Measurements from ENCODE around the gene TLR6. TPM values are rescaled to one million over a fixed set of nuclear protein-coding genes. Genes with fewer than 3 reads are reported as not detected.

The TLR6 gene
- total RNA-seq, 1 experiment from 2014 or later, result 7.7 TPM

- Mint-ChIP-seq H3K4me3 (ENCODE audit: unreplicated experiment) (peak overlapping the region; percentile 13), H3K27me3 (ENCODE audit: insufficient read depth, unreplicated experiment) (no peaks in the 10 kb centered on the region), H3K36me3 (ENCODE audit: insufficient read depth, unreplicated experiment) (no peaks in the 10 kb centered on the region), H3K4me1 (ENCODE audit: insufficient read depth, unreplicated experiment) (peaks cover 25% of the 10 kb centered on the region), H3K9me3 (ENCODE audit: unreplicated experiment) (no peaks in the 10 kb centered on the region), H3K27ac (ENCODE audit: low read depth, unreplicated experiment) (peak overlapping the region; percentile 97)
- no TSS peak for BruUV-seq (replicated peaks)
- ChIA-PET CTCF (interaction anchor here (0.6 to 7.5 kb wide), 16 partner anchors 13 to 1123 kb away, joined by 3 to 91 read pairs (median 4); partner anchors contain the start of gene TLR10), POLR2A (interaction anchor here (0.7 to 4.2 kb wide), 8 partner anchors 10 to 420 kb away, joined by 3 to 35 read pairs (median 5); partner anchors contain the start of genes TLR10 and TLR6)
- TF ChIP-seq CTCF (IDR thresholded peaks at IDR 0.05; ENCODE audit: unreplicated experiment), result no peak
- intact Hi-C loops (cut with micrococcal nuclease), result loop anchor here (2.0 kb wide), 2 partner anchors 47 to 51 kb away; partner anchors contain the start of gene TLR6
- no peak for DNase-seq (ENCODE audit: unreplicated experiment)
Measured at GRCh38 chr4:38805530-38806145, 51.0 kb downstream of the TLR6 start.

GRCh38 chr4:38804654-38805295, 51.8 kb downstream of the TLR6 start, which contains the start of gene TLR1:
TLR1 (minus strand) TSS chr4:38804791; CDS start chr4:38798831, 5,960 bp downstream.
- Mint-ChIP-seq H3K4me3 (ENCODE audit: unreplicated experiment) (peak within 1 kb of the TSS; percentile 70), H3K27ac (ENCODE audit: low read depth, unreplicated experiment) (peak within 1 kb of the TSS; percentile 97), H3K4me1 (ENCODE audit: insufficient read depth, unreplicated experiment) (peaks cover 25% of the 10 kb centered on the region), H3K27me3 (ENCODE audit: insufficient read depth, unreplicated experiment) (no peaks in the 10 kb centered on the region), H3K36me3 (ENCODE audit: insufficient read depth, unreplicated experiment) (no peaks in the 10 kb centered on the region), H3K9me3 (ENCODE audit: unreplicated experiment) (no peaks in the 10 kb centered on the region)
- peak; percentile 70 for DNase-seq (ENCODE audit: unreplicated experiment)
- BruUV-seq (replicated peaks), result no TSS peak
- POLR2A ChIA-PET, result interaction anchor here (0.7 to 4.2 kb wide), 18 partner anchors 8 to 625 kb away, joined by 3 to 35 read pairs (median 4); partner anchors contain the start of genes FAM114A1, TLR10 and TLR6
- CTCF ChIA-PET, result interaction anchor here (0.6 to 7.5 kb wide), 30 partner anchors 10 to 1030 kb away, joined by 3 to 91 read pairs (median 4); partner anchors contain the start of genes FAM114A1 and TLR10
- TF ChIP-seq CTCF (IDR thresholded peaks at IDR 0.05; ENCODE audit: unreplicated experiment), result peak; percentile 40
- intact Hi-C loops (cut with micrococcal nuclease), result loop anchor here (2.0 kb wide), 2 partner anchors 46 to 52 kb away; partner anchors contain the start of gene TLR6

GRCh38 chr4:38803833-38804653, 52.6 kb downstream of the TLR6 start:
- H3K27me3 Mint-ChIP-seq (ENCODE audit: insufficient read depth, unreplicated experiment), result no peaks in the 10 kb centered on the region
- CTCF ChIA-PET, result interaction anchor here (0.6 to 7.5 kb wide), 33 partner anchors 9 to 1029 kb away, joined by 3 to 91 read pairs (median 4); partner anchors contain the start of genes FAM114A1 and TLR10
- BruUV-seq (replicated peaks), result TSS peak; percentile 51
- no peaks in the 10 kb centered on the region for H3K36me3 Mint-ChIP-seq (ENCODE audit: insufficient read depth, unreplicated experiment)
- H3K4me1 Mint-ChIP-seq (ENCODE audit: insufficient read depth, unreplicated experiment), result peaks cover 25% of the 10 kb centered on the region
- peak overlapping the region; percentile 70 for H3K4me3 Mint-ChIP-seq (ENCODE audit: unreplicated experiment)
- TF ChIP-seq CTCF (IDR thresholded peaks at IDR 0.05; ENCODE audit: unreplicated experiment), result no peak
- POLR2A ChIA-PET, result interaction anchor here (0.7 to 4.2 kb wide), 16 partner anchors 8 to 624 kb away, joined by 3 to 35 read pairs (median 4); partner anchors contain the start of genes FAM114A1 and TLR6
- intact Hi-C loops (cut with micrococcal nuclease), result loop anchor here (2.0 kb wide), 2 partner anchors 45 to 53 kb away; partner anchors contain the start of gene TLR6
- no peaks in the 10 kb centered on the region for H3K9me3 Mint-ChIP-seq (ENCODE audit: unreplicated experiment)
- DNase-seq (ENCODE audit: unreplicated experiment), result peak; percentile 69
- peak overlapping the region; percentile 97 for H3K27ac Mint-ChIP-seq (ENCODE audit: low read depth, unreplicated experiment)

Measured in MCF 10A (cell line).